Prostate gland (tissue), 2 donors: Measurements from ENCODE around the gene HDAC4.

Experiments
- POLR2A ChIP-seq: fragments of 450-650 bp; IDR thresholded peaks from one replicate; pipeline ENCODE4 v1.6.1; 2016; ENCODE audit warnings: antibody characterized with exemption, mild to moderate bottlenecking
- POLR2AphosphoS5 ChIP-seq: sonication (generic); formaldehyde crosslinking; IDR thresholded peaks from one replicate; pipeline ENCODE4 v1.6.1; 2017; ENCODE audit warnings: antibody characterized with exemption
- TF ChIP-seq, protein P1 (sequence below), 4 experiments: fragments of 200-600 bp in 2 of 4; fragments of 450-650 bp in 2 of 4; sonication (generic) in 2 of 4; IDR thresholded peaks; 1 replicate in 3 of 4; 2 replicates in 1 of 4; pipeline ENCODE4 v1.5.1; 2016 to 2019; ENCODE audit warnings: antibody characterized with exemption in 4 of 4, mild to moderate bottlenecking in 2 of 4, moderate library complexity in 2 of 4

DNA sequence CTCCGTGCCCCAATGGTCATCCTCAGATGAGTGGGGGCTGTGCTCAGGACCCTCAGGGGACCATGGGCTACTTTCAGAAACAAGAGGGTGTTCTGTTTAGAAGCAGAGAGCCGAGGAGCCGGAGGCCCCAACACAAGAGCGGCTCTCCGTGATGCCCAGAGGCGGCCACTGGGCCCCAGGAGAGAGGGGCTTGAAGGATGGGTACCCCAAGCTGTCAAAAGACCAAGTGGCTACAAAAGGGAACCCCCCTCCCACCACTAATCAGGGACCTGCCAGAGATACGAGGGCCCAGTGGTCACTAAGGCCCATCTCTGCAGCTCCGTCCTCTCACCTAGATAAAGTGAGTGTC lies 93.6 kb downstream of the HDAC4 start:
- TF ChIP-seq, protein P1, sequence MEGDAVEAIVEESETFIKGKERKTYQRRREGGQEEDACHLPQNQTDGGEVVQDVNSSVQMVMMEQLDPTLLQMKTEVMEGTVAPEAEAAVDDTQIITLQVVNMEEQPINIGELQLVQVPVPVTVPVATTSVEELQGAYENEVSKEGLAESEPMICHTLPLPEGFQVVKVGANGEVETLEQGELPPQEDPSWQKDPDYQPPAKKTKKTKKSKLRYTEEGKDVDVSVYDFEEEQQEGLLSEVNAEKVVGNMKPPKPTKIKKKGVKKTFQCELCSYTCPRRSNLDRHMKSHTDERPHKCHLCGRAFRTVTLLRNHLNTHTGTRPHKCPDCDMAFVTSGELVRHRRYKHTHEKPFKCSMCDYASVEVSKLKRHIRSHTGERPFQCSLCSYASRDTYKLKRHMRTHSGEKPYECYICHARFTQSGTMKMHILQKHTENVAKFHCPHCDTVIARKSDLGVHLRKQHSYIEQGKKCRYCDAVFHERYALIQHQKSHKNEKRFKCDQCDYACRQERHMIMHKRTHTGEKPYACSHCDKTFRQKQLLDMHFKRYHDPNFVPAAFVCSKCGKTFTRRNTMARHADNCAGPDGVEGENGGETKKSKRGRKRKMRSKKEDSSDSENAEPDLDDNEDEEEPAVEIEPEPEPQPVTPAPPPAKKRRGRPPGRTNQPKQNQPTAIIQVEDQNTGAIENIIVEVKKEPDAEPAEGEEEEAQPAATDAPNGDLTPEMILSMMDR (IDR thresholded peaks at IDR 0.05), result no peak
- TF ChIP-seq POLR2A (no peak), POLR2AphosphoS5 (no peak)
